ENCODE measurements around the gene MBTPS1. TPM values are rescaled to one million over a fixed set of nuclear protein-coding genes. Genes with fewer than 3 reads are reported as not detected.

Gene MBTPS1
- total RNA-seq, 1 experiment from 2014 or later = 39.2 TPM

- peaks cover 2% of the 10 kb centered on the region; the same call in 1 of the 2 replicates for H3K4me1 ChIP-seq
- no peaks in the 10 kb centered on the region; the same call in 1 of the 2 replicates for H3K36me3 ChIP-seq
- H3K4me3 ChIP-seq = no peak overlapping the region
- no peak for DNase-seq
- H3K27ac ChIP-seq = no peak overlapping the region
- H3K27me3 ChIP-seq = no peaks in the 10 kb centered on the region
- H3K9me3 ChIP-seq (replicated peaks) = no peaks in the 10 kb centered on the region
These were observed 20.2 kb downstream of the MBTPS1 start for GRCh38 chr16:84096447-84097005.

- no peak overlapping the region for H3K27ac ChIP-seq
- no peak for DNase-seq
- H3K9me3 ChIP-seq (replicated peaks) = no peaks in the 10 kb centered on the region
- no peaks in the 10 kb centered on the region for H3K27me3 ChIP-seq
- peaks cover 2% of the 10 kb centered on the region; the same call in 1 of the 2 replicates for H3K4me1 ChIP-seq
- no peak overlapping the region for H3K4me3 ChIP-seq
- no peaks in the 10 kb centered on the region; the same call in 1 of the 2 replicates for H3K36me3 ChIP-seq
These were observed 21.3 kb downstream of the MBTPS1 start for GRCh38 chr16:84095466-84095865.

- Histone ChIP-seq H3K27me3 (no peaks in the 10 kb centered on the region), H3K9me3 (replicated peaks) (no peaks in the 10 kb centered on the region), H3K4me3 (no peak overlapping the region), H3K36me3 (no peaks in the 10 kb centered on the region; the same call in 1 of the 2 replicates), H3K27ac (no peak overlapping the region), H3K4me1 (no peaks in the 10 kb centered on the region)
- no peak for DNase-seq
These were observed 22.9 kb downstream of the MBTPS1 start for GRCh38 chr16:84093879-84094270.

- H3K9me3 ChIP-seq (replicated peaks) = no peaks in the 10 kb centered on the region
- no peaks in the 10 kb centered on the region for H3K4me1 ChIP-seq
- H3K4me3 ChIP-seq = no peak overlapping the region
- no peak for DNase-seq
- no peaks in the 10 kb centered on the region for H3K27me3 ChIP-seq
- H3K27ac ChIP-seq = no peak overlapping the region
- H3K36me3 ChIP-seq = no peaks in the 10 kb centered on the region; the same call in 1 of the 2 replicates
These were observed 23.4 kb downstream of the MBTPS1 start for GRCh38 chr16:84093120-84093878.

- no peaks in the 10 kb centered on the region for H3K4me1 ChIP-seq
- H3K9me3 ChIP-seq (replicated peaks) = no peaks in the 10 kb centered on the region
- H3K27ac ChIP-seq = no peak overlapping the region
- no peaks in the 10 kb centered on the region; the same call in 1 of the 2 replicates for H3K36me3 ChIP-seq
- DNase-seq = no peak
- H3K27me3 ChIP-seq = no peaks in the 10 kb centered on the region
- no peak overlapping the region for H3K4me3 ChIP-seq
These were observed 25.3 kb downstream of the MBTPS1 start for GRCh38 chr16:84091460-84091859.

GRCh38 chr16:84090211-84090610 is 26.5 kb downstream of the MBTPS1 start:
- no peaks in the 10 kb centered on the region for H3K9me3 ChIP-seq (replicated peaks)
- no peak overlapping the region for H3K27ac ChIP-seq
- H3K27me3 ChIP-seq = no peaks in the 10 kb centered on the region
- no peak for DNase-seq
- no peak overlapping the region for H3K4me3 ChIP-seq
- no peaks in the 10 kb centered on the region; the same call in 1 of the 2 replicates for H3K36me3 ChIP-seq
- H3K4me1 ChIP-seq = no peaks in the 10 kb centered on the region

- H3K27ac ChIP-seq = no peak overlapping the region
- no peaks in the 10 kb centered on the region for H3K9me3 ChIP-seq (replicated peaks)
- H3K4me3 ChIP-seq = no peak overlapping the region
- H3K36me3 ChIP-seq = peaks cover 5% of the 10 kb centered on the region; the same call in 1 of the 2 replicates
- H3K4me1 ChIP-seq = no peaks in the 10 kb centered on the region
- no peak for DNase-seq
- no peaks in the 10 kb centered on the region for H3K27me3 ChIP-seq
These were observed 27.9 kb downstream of the MBTPS1 start for GRCh38 chr16:84088695-84089395.

GRCh38 chr16:84087466-84088151 is 29.1 kb downstream of the MBTPS1 start:
- Histone ChIP-seq H3K4me1 (no peaks in the 10 kb centered on the region), H3K4me3 (no peak overlapping the region), H3K9me3 (replicated peaks) (no peaks in the 10 kb centered on the region), H3K27ac (no peak overlapping the region), H3K27me3 (no peaks in the 10 kb centered on the region), H3K36me3 (peaks cover 7% of the 10 kb centered on the region; the same call in 1 of the 2 replicates)
- no peak for DNase-seq

GRCh38 chr16:84087001-84087400 is 29.7 kb downstream of the MBTPS1 start:
- peaks cover 7% of the 10 kb centered on the region; the same call in 1 of the 2 replicates for H3K36me3 ChIP-seq

GRCh38 chr16:84086341-84086740 is 30.4 kb downstream of the MBTPS1 start:
- Histone ChIP-seq H3K4me1 (no peaks in the 10 kb centered on the region), H3K4me3 (no peak overlapping the region), H3K27me3 (no peaks in the 10 kb centered on the region), H3K27ac (no peak overlapping the region), H3K36me3 (peaks cover 7% of the 10 kb centered on the region; the same call in 1 of the 2 replicates), H3K9me3 (replicated peaks) (no peaks in the 10 kb centered on the region)
- DNase-seq = no peak

More at GRCh38 chr16:84087001-84087400, 29.7 kb downstream of the MBTPS1 start:
- Histone ChIP-seq H3K27ac (no peak overlapping the region), H3K9me3 (replicated peaks) (no peaks in the 10 kb centered on the region), H3K4me3 (no peak overlapping the region), H3K27me3 (no peaks in the 10 kb centered on the region), H3K4me1 (no peaks in the 10 kb centered on the region)
- no peak for DNase-seq

GRCh38 chr16:84085773-84086172 is 31.0 kb downstream of the MBTPS1 start:
- no peak overlapping the region for H3K4me3 ChIP-seq
- no peak overlapping the region for H3K27ac ChIP-seq
- H3K4me1 ChIP-seq = no peaks in the 10 kb centered on the region
- no peak for DNase-seq
- peaks cover 7% of the 10 kb centered on the region; the same call in 1 of the 2 replicates for H3K36me3 ChIP-seq
- no peaks in the 10 kb centered on the region for H3K27me3 ChIP-seq
- H3K9me3 ChIP-seq (replicated peaks) = no peaks in the 10 kb centered on the region

GRCh38 chr16:84085271-84085667 is 31.5 kb downstream of the MBTPS1 start:
- H3K4me1 ChIP-seq = no peaks in the 10 kb centered on the region
- no peaks in the 10 kb centered on the region for H3K9me3 ChIP-seq (replicated peaks)
- H3K27me3 ChIP-seq = no peaks in the 10 kb centered on the region
- peaks cover 7% of the 10 kb centered on the region; the same call in 1 of the 2 replicates for H3K36me3 ChIP-seq
- no peak for DNase-seq
- no peak overlapping the region for H3K27ac ChIP-seq
- no peak overlapping the region for H3K4me3 ChIP-seq

GRCh38 chr16:84084570-84085270 is 32.0 kb downstream of the MBTPS1 start:
- Histone ChIP-seq H3K27me3 (no peaks in the 10 kb centered on the region), H3K27ac (no peak overlapping the region), H3K4me3 (no peak overlapping the region), H3K4me1 (no peaks in the 10 kb centered on the region), H3K36me3 (peaks cover 8% of the 10 kb centered on the region; the same call in 1 of the 2 replicates), H3K9me3 (replicated peaks) (no peaks in the 10 kb centered on the region)
- DNase-seq = peak; percentile 49 to 64
